NT2/D1 (cell line): ENCODE data around the gene MSRB3.

ENCODE experiments used
- DNase-seq: peaks from one replicate; pipeline ENCODE4 v3.0.0-alpha.2; 2011; ENCODE audit warnings: low read depth, low spot score
- H3K27me3 ChIP-seq: 2 replicates; pipeline ENCODE4 v1.6.0; 2011; ENCODE audit warnings: mild to moderate bottlenecking; ENCODE audit not compliant: insufficient read length, insufficient read depth
- H3K36me3 ChIP-seq: 2 replicates; pipeline ENCODE4 v1.6.1; 2011; ENCODE audit warnings: mild to moderate bottlenecking, low read length, mixed read lengths; ENCODE audit not compliant: insufficient read depth, insufficient read length
- H3K4me1 ChIP-seq: 2 replicates; pipeline ENCODE4 v1.5.1; 2011; ENCODE audit not compliant: insufficient read depth, insufficient read length
- H3K4me3 ChIP-seq: 2 replicates; pipeline ENCODE4 v1.5.1; 2011; ENCODE audit warnings: low read depth; ENCODE audit not compliant: insufficient read length
- H3K9ac ChIP-seq: 2 replicates; pipeline ENCODE4 v1.6.0; 2011; ENCODE audit warnings: low read depth; ENCODE audit not compliant: insufficient read length
- H3K9me3 ChIP-seq: 2 replicates; pipeline ENCODE4 v1.5.1; 2011; ENCODE audit warnings: mild to moderate bottlenecking, low read length; ENCODE audit not compliant: insufficient read depth
- SUZ12 ChIP-seq: IDR thresholded peaks from 2 replicates; pipeline ENCODE4 v1.6.1; 2011; ENCODE audit not compliant: insufficient read length, insufficient read depth; ENCODE audit errors: extremely low read depth
- YY1 ChIP-seq: IDR thresholded peaks from 2 replicates; pipeline ENCODE4 v1.6.1; 2011; ENCODE audit not compliant: insufficient read length, insufficient read depth
- ZNF274 ChIP-seq: IDR thresholded peaks from 2 replicates; pipeline ENCODE4 v1.6.1; 2011; ENCODE audit warnings: mild to moderate bottlenecking, low read depth, low read length

MSRB3 gene

DNA sequence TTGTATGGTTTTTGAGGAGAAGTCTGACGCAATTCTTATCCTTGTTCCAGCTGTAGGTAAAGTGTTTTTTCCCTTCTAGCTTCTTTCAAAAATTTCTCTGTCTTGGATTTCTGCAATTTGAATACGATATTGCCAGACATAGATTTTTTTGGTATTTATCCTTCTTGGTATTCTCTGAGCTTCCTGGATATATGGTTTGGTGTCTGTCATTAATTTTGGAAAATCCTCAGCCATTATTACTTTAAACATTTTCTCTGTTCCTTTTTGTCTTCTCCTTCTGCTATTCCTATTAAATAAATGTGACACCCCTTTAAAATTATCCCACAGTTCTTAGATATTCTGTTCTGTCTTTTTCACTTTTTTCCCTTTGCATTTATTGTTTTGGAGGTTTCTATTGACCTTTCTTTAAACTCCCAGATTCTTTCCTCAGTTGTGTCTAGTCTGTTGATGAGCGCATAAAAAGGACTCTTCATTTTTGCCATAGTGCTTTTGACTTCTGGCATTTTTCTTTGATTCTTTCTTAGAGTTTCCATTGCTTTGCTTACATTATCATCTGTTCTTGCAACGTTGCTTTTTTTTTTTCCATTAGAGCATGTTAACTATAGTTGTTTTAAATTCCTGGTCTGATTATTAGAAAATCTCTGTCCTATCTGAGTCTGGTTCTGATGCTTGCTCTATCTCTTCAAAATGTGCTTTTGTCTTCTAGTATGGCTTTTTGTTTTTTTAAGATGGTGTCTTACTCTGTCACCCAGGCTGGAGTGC, 129.1 kb downstream of the MSRB3 start:
- DNase-seq, result no peak

DNA sequence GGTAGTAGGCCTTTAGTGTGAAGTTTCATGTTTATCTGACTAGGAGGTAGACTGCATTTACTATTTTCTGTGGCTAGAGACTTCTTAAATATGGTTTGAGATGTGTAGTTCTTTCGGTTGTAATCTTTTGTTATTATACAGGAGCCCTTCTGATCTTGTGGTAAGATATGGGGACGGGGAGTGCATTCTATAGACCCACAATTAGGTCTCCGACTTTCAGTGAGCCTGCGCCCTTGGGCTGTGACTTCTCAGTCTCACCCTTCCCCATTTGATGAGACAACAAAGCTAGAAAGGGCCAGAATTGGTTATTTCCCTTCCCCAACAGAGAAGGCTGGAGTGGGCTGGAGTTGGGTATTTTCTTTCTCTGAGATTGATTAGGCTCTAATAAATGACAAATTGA, 130.0 kb downstream of the MSRB3 start:
- Histone ChIP-seq H3K27me3 (no peaks in the 10 kb centered on the region), H3K4me1 (no peaks in the 10 kb centered on the region), H3K9me3 (no peaks in the 10 kb centered on the region), H3K9ac (no peak overlapping the region), H3K36me3 (no peaks in the 10 kb centered on the region), H3K4me3 (no peak overlapping the region)
- TF ChIP-seq YY1 (no peak), ZNF274 (no peak), SUZ12 (no peak)
- no peak for DNase-seq

More for the DNA sequence above, 129.1 kb downstream of the MSRB3 start:
- Histone ChIP-seq H3K9me3 (peaks cover 4% of the 10 kb centered on the region; the same call in 1 of the 2 replicates), H3K9ac (no peak overlapping the region), H3K27me3 (no peaks in the 10 kb centered on the region), H3K4me3 (no peak overlapping the region), H3K36me3 (no peaks in the 10 kb centered on the region), H3K4me1 (no peaks in the 10 kb centered on the region)
- TF ChIP-seq ZNF274, result no peak
- no peak for TF ChIP-seq SUZ12
- TF ChIP-seq YY1, result no peak

GRCh38 chr12:65409726-65410125, 131.2 kb downstream of the MSRB3 start:
- Histone ChIP-seq H3K9ac (no peak overlapping the region), H3K27me3 (no peaks in the 10 kb centered on the region), H3K36me3 (no peaks in the 10 kb centered on the region), H3K4me1 (no peaks in the 10 kb centered on the region), H3K4me3 (no peak overlapping the region), H3K9me3 (no peaks in the 10 kb centered on the region)
- no peak for TF ChIP-seq YY1
- no peak for TF ChIP-seq SUZ12
- TF ChIP-seq ZNF274, result no peak
- no peak for DNase-seq

- no peak for DNase-seq
- Histone ChIP-seq H3K4me1 (no peaks in the 10 kb centered on the region), H3K27me3 (no peaks in the 10 kb centered on the region), H3K4me3 (no peak overlapping the region), H3K9ac (no peak overlapping the region), H3K36me3 (no peaks in the 10 kb centered on the region), H3K9me3 (no peaks in the 10 kb centered on the region)
- no peak for TF ChIP-seq YY1
- TF ChIP-seq SUZ12, result no peak
- no peak for TF ChIP-seq ZNF274
These were observed 132.7 kb downstream of the MSRB3 start for GRCh38 chr12:65411171-65411570.

- H3K9ac ChIP-seq, result no peak overlapping the region
- H3K9me3 ChIP-seq, result no peaks in the 10 kb centered on the region
- H3K36me3 ChIP-seq, result no peaks in the 10 kb centered on the region
- H3K4me1 ChIP-seq, result no peaks in the 10 kb centered on the region
- TF ChIP-seq YY1 (no peak), SUZ12 (no peak), ZNF274 (no peak)
- H3K27me3 ChIP-seq, result no peaks in the 10 kb centered on the region
- no peak for DNase-seq
- H3K4me3 ChIP-seq, result no peak overlapping the region
These were observed 136.0 kb downstream of the MSRB3 start for GRCh38 chr12:65414526-65414925.

GRCh38 chr12:65415826-65416225, 137.3 kb downstream of the MSRB3 start:
- TF ChIP-seq YY1 (no peak), SUZ12 (no peak), ZNF274 (no peak)
- no peak overlapping the region for H3K4me3 ChIP-seq
- H3K9ac ChIP-seq, result no peak overlapping the region
- no peaks in the 10 kb centered on the region for H3K4me1 ChIP-seq
- H3K9me3 ChIP-seq, result peaks cover 6% of the 10 kb centered on the region; the same call in 1 of the 2 replicates
- no peaks in the 10 kb centered on the region for H3K36me3 ChIP-seq
- no peak for DNase-seq
- H3K27me3 ChIP-seq, result no peaks in the 10 kb centered on the region

GRCh38 chr12:65419284-65420072, 141.0 kb downstream of the MSRB3 start:
- no peak for TF ChIP-seq ZNF274
- TF ChIP-seq SUZ12, result no peak
- no peak for TF ChIP-seq YY1

More at GRCh38 chr12:65419284-65420072, 141.0 kb downstream of the MSRB3 start:
- no peak for DNase-seq
- Histone ChIP-seq H3K9ac (no peak overlapping the region), H3K27me3 (no peaks in the 10 kb centered on the region), H3K4me1 (no peaks in the 10 kb centered on the region), H3K4me3 (no peak overlapping the region), H3K9me3 (peaks cover 18% of the 10 kb centered on the region), H3K36me3 (no peaks in the 10 kb centered on the region)
